Raji (cell line): ENCODE measurements around the gene KIFC3.

Experiments
- POLR2A ChIP-seq: IDR thresholded peaks from 2 replicates; pipeline ENCODE4 v1.6.1; 2011; ENCODE audit warnings: low read depth, low read length, control low read depth; ENCODE audit not compliant: insufficient read depth

The KIFC3 gene

GRCh38 chr16:57802341-57803133, at the start of gene KIFC3:
KIFC3 (minus strand) TSS chr16:57802491; CDS start chr16:57798243, 4,248 bp downstream.
- no peak for TF ChIP-seq POLR2A

DNA sequence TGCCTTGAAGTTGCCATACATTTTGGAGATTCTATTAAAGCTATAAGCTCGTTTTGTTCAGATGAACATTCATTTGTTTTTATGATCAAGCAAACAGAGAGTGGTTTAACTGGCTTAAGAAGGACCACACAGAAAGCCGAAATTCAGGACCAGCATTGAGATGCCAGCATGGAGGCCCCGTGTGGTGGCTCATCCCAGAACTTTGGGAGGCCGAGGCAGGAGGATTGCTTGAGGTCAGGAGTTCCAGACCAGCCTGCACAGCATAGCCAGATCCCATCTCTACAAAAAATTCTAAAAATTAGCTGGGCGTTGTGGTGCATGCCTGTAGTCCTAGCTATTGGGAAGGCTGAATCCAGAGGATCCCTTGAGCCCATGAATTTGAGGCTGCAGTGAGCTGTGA, 45.9 kb upstream of the KIFC3 start:
- TF ChIP-seq POLR2A = no peak

DNA sequence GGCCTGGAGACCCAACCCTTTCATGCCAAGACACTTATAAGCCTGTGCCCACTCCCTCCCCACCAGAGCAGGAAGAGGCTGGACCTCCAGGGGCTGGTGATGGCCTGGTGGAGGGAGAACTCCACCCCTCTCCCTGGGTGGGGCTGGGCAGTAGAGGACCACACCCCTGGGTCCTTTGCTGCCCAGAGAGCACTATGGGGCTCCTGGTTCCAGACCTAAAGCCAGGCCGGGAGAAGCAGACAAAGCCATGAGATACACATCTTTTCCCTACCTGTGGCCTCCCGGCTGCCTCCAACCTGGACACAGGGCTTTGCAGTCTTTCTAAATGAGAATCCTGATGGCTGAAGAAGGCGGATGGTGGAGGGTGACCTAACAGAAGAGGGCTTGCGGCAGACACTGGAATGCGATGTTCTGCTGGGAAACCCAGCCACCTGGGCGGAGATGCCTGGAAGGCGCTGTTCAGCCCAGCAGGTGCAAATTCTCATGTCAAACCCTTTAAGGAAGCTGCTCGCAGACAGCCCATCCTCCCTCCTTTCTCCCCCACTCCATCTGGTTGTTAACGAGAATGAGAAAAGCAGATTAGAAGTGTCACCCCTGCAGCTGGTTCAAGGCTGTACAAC, 43.9 kb upstream of the KIFC3 start:
- no peak for TF ChIP-seq POLR2A

- TF ChIP-seq POLR2A = no peak
These were observed 42.8 kb upstream of the KIFC3 start for GRCh38 chr16:57845115-57845514.

DNA sequence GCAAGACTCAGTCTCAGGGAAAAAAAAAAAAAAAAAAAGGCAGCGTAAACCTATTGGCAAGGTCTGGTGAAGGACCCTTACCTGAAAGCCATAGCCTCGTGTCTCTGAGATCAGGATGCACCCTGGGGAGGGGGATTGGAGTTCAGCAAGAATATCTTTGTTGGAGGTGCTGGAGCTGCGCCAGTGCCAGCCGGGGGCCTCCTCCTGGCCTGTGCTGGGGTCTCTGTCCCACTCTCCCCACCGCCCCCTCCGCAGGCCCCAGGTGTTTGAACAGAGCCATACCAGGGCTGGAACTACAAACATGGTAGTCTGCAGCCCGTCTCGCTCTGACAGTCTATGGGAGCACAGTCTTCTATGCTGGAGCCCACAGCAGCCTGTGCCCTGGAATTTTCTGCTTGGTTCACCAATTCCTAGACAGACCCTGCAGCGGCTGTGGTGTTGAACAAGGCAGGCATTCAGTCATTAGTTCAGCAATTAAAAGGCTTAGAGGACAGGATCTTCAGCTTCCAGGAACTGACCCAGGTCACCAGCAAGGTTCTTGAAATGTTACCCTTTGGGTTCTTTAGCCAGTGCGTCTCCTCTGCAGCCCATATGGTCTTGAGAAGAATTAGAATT, 42.2 kb upstream of the KIFC3 start:
- no peak for TF ChIP-seq POLR2A

- TF ChIP-seq POLR2A = no peak
These were observed 41.1 kb upstream of the KIFC3 start for GRCh38 chr16:57843400-57843799.

GRCh38 chr16:57842601-57843000, 40.3 kb upstream of the KIFC3 start:
- no peak for TF ChIP-seq POLR2A

DNA sequence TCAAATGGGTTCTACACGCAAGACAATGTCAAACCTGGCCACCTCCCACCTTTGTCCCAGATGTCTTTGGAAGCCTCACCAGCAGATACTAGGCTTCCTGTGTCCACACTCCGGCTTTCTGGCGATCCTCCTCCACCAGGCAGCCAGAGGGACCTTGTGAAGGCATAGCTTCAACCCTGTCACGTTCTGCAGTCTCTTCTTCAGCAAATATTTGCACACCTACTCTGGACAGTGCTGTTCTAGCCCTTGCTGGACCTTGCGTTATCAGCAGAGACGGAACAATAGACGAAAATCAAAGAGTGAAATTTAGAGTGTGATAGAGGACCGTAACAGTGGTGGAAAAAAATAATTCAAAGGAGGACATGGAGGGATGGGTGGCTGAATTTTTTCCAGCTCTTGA, 38.5 kb upstream of the KIFC3 start:
- TF ChIP-seq POLR2A = no peak

- TF ChIP-seq POLR2A = no peak
These were observed 35.9 kb upstream of the KIFC3 start for GRCh38 chr16:57838161-57838560.

- no peak for TF ChIP-seq POLR2A
These were observed 35.2 kb upstream of the KIFC3 start for GRCh38 chr16:57837305-57838125.

DNA sequence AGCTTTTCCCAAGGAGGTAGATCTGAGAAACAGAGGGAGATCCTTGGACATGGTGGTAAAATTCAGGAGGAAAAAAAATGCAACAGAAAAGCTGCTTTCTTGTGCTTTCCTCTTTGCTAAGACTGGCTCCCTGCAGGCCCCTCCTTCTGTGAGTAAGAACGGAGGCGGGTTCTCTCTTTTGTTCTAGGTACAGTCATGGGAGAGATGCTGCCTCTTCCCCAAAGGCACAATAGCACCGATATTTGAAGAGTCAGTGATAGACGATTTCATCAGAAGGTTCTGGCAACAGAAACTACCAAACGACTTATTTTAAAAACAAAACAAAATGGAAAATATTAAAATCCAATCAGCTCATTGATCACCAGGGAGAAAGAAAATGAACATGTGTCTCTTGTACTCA, 32.6 kb upstream of the KIFC3 start:
- no peak for TF ChIP-seq POLR2A

- TF ChIP-seq POLR2A = no peak
These were observed 28.7 kb upstream of the KIFC3 start for GRCh38 chr16:57830890-57831484.

DNA sequence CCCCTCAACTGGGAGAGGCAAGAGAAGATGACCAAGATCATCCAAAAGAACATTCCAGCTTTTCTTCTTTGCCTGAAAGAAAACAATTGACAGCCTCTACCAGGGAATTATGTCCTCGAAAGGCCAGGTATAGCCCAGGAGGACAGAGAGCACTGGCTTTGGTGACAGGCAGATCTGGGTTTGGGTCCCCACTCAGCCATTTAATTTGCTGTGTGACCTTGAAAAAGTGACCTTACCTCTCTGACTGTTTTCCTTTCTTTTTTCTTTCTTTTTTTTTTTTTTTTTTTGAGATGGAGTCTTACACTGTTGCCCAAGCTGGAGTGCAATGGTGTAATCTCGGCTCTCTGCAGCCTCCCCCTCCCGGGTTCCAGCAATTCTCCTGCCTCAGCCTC, 27.7 kb upstream of the KIFC3 start:
- no peak for TF ChIP-seq POLR2A

GRCh38 chr16:57828272-57829161, 26.2 kb upstream of the KIFC3 start:
- TF ChIP-seq POLR2A = no peak
